ENCODE results near the gene GUCA1A.

Gene GUCA1A

DNA sequence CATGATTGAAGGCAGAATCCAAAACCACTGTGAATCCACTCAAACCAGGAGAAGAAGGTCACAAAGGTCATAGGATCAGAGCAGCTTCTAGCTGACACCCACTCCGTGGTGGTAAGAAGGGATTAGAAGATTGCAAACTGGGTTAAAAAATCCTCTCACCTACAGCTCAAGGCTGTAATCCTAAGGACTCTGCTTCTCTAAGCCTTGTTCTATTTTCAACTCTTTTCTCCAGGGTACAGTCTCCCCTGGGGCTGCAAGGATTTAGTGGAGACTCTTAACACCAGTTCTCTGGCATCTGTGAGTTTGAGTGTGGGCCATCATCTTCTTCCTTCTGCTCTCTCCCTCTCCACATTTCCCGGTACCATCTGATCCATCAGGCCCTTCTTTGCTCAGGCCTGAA, at the start of gene GUCA1A:
GUCA1A (plus strand) TSS at position 264 of the 400 bp plus-strand sequence. CDS start 250 bp downstream, outside the sequence.
- TF ChIP-seq, protein P1, sequence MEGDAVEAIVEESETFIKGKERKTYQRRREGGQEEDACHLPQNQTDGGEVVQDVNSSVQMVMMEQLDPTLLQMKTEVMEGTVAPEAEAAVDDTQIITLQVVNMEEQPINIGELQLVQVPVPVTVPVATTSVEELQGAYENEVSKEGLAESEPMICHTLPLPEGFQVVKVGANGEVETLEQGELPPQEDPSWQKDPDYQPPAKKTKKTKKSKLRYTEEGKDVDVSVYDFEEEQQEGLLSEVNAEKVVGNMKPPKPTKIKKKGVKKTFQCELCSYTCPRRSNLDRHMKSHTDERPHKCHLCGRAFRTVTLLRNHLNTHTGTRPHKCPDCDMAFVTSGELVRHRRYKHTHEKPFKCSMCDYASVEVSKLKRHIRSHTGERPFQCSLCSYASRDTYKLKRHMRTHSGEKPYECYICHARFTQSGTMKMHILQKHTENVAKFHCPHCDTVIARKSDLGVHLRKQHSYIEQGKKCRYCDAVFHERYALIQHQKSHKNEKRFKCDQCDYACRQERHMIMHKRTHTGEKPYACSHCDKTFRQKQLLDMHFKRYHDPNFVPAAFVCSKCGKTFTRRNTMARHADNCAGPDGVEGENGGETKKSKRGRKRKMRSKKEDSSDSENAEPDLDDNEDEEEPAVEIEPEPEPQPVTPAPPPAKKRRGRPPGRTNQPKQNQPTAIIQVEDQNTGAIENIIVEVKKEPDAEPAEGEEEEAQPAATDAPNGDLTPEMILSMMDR (IDR thresholded peaks at IDR 0.05; ENCODE audit: low read length, missing control alignments) = no peak
- no peak within 1 kb of the TSS for H3K4me3 ChIP-seq (replicated peaks; ENCODE audit: low read depth, low read length)
- DNase-seq (ENCODE audit: low read depth) = no peak

DNA sequence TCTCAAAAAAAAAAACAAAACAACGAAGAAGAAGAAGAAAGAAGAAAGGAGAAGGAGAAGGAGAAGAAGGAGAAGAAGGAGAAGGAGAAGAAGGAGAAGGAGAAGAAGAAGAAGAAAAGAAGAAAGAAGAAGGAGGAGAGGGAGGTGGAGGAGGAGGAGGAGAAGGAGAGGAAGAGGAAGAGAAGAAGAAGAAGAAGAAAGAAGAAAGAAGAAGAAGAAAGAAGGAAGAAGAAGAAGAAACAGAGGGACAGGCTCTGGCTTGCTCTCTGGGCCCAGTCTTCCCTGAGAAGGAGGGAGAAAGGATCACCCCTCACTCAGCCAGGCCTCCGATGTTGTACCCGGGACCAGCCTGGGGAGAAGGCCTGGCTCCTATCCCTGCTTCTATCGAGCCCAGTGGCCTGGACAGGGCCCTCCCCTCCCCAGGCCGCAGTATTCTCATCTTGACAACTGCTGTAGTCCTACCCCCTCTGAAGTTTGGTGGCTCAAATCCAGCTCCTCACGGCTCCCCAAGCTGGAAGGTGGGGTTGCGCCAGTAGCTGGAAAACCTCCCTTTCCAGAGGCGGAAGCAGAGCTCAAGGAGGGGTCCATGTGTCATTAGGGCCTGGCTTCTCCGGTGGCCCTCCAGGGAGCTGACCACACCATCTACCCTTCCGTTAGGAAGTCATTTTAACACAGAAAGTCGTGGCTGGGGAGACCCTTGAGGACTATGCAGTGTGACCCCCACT, 49.6 kb upstream of the GUCA1A start:
- TF ChIP-seq, protein P1 (IDR thresholded peaks at IDR 0.05; ENCODE audit: low read length, missing control alignments) = no peak
- no peak for DNase-seq (ENCODE audit: low read depth)
- no peak overlapping the region for H3K4me3 ChIP-seq (replicated peaks; ENCODE audit: low read depth, low read length)

DNA sequence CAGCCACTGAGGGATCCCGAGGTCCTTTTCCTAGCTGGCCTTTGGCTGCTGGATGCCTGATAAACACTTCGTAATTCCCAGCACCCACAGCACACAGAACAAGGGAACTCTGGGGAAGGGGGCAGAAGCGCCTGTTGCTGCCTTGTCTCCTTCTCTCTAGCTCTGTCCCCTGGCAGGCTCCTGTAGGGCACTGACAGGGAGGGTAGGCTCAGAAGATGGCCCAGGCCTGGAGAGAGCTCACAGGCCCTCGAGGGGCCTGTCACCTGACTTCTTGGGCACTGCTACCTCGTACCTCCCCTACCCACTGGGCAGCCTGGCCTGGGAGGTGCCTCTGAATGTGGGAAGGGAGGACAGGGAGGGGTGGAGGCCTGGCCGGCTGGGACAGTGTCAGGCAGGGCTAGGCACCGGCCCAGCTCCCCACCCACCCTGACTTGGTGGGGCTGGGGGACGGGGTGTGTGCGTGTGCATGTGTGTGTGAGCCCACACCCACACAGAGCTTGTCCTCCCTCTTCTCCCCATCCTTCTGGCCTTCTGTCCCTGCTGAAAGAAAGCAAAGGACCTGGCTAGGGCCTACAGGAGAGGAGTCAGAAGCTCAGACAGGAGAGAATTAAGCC, 48.8 kb upstream of the GUCA1A start:
- TF ChIP-seq, protein P1 (IDR thresholded peaks at IDR 0.05; ENCODE audit: low read length, missing control alignments) = no peak
- no peak overlapping the region for H3K4me3 ChIP-seq (replicated peaks; ENCODE audit: low read depth, low read length)
- DNase-seq (ENCODE audit: low read depth) = no peak

DNA sequence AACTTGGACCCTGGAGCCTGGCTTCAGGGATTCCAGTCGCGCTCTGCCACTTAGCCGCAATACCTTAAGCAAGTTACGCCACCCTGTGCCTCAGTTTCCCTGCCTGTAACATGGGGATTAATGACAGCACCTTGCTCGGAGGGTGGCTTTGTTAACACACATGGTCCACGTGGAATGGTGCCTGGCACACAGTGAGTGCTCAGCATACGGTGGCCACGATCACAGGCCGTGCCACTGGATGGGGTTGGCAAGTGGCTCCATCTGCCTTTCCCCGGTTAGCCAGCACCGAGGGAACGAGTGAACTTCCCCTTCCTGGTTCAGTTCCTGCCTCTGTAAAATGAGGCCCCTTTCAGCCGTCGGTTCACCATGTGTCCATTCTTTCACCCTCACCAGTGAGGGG, 47.9 kb upstream of the GUCA1A start:
- no peak overlapping the region for H3K4me3 ChIP-seq (replicated peaks; ENCODE audit: low read depth, low read length)
- TF ChIP-seq, protein P1 (IDR thresholded peaks at IDR 0.05; ENCODE audit: low read length, missing control alignments) = no peak
- DNase-seq (ENCODE audit: low read depth) = no peak

DNA sequence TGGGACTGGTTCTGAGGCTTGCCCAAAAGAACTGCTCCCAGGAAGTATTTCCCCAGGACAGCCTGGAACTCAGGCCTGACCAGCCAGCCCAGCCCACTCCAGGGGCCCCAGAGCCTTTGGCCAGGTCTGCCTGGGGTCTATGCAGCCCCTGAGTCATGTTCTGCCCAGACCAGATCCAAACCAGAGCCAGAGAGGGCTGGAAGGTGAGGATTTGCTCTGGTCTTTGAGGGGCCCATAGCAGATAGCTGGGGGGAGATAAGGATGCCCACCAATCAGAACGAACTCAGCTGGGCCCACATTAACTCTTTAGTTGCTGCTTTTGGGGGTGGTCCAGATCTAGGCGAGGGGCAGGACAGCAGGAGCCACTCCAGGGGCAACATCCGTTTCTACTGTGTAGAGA, 47.5 kb upstream of the GUCA1A start:
- TF ChIP-seq, protein P1 (IDR thresholded peaks at IDR 0.05; ENCODE audit: low read length, missing control alignments) = no peak
- DNase-seq (ENCODE audit: low read depth) = no peak
- no peak overlapping the region for H3K4me3 ChIP-seq (replicated peaks; ENCODE audit: low read depth, low read length)

DNA sequence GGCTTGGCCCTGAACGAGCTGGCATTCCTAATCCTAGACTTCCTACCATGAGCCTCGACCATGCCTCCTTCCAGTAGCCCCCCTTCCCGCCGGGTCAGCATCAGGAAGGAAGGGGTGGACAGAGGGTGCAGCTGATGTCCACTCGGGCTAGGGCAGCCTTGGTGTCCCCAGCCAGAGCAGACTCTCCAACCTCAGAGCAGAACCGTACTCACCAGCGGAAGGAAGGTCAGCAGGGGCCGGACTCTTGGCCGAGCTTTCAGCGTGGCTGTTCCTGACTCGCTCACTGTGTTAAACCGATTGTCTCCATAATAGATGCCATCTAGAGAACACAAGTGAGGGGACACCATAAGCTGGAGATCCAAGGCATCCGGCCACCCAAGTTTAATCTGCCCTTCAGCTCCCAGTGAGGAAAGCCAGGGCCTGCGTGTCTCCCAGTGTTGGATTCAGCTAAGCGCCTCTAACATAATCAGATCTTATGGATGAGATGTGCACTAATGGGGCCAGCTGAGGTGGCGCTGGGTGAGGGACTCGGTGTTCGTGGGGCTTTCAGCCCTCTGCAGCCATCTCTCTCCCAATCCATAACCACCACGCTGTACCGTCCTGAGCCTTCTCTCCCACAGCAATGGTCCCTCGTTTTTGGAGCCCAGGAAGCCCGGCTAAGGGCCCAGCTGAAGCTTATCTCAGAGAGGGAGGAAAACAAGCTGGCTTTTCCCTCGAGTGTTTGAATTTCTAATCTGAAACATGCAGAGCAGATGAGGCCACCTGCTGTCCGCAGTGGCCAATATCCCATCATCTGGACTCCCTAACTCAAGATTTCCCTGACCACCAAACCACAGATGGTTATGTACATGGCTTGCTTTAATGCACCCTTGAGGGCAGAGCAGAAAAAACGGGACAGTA, 44.5 kb upstream of the GUCA1A start:
- H3K4me3 ChIP-seq (replicated peaks; ENCODE audit: low read depth, low read length) = no peak overlapping the region
- TF ChIP-seq, protein P1 (IDR thresholded peaks at IDR 0.05; ENCODE audit: low read length, missing control alignments) = no peak
- DNase-seq (ENCODE audit: low read depth) = no peak
